KMS-11 (cell line): Measurements from ENCODE around the gene ZIK1.

Experiments used
- H2AFZ ChIP-seq: fragments of 200-600 bp; sonication (generic); 2 replicates; pipeline ENCODE4 v1.6.1; 2016; ENCODE audit warnings: antibody characterized with exemption, mixed run types, low read depth
- H3K27ac ChIP-seq: fragments of 200-600 bp; sonication (generic); 2 replicates; pipeline ENCODE4 v1.6.1; 2016; ENCODE audit warnings: mild to moderate bottlenecking, mixed run types
- H3K27me3 ChIP-seq: fragments of 200-600 bp; sonication (generic); 2 replicates; pipeline ENCODE4 v1.6.1; 2017; ENCODE audit warnings: mild to moderate bottlenecking, low read depth, mixed run types, moderate library complexity; ENCODE audit not compliant: insufficient read depth
- H3K36me3 ChIP-seq: fragments of 200-600 bp; sonication (generic); 2 replicates; pipeline ENCODE4 v1.6.1; 2017; ENCODE audit warnings: mild to moderate bottlenecking, mixed run types; ENCODE audit not compliant: insufficient read depth
- H3K4me1 ChIP-seq: fragments of 200-600 bp; sonication (generic); 2 replicates; pipeline ENCODE4 v1.6.1; 2016; ENCODE audit warnings: mild to moderate bottlenecking, low read depth, mixed run types; ENCODE audit not compliant: poor library complexity, severe bottlenecking
- H3K4me2 ChIP-seq: fragments of 200-600 bp; sonication (generic); 2 replicates; pipeline ENCODE4 v1.7.0; 2016; ENCODE audit warnings: mild to moderate bottlenecking, mixed run types
- H3K4me3 ChIP-seq: fragments of 200-600 bp; sonication (generic); IDR thresholded peaks from 2 replicates; pipeline ENCODE4 v1.6.1; 2017; ENCODE audit warnings: low read depth, low read length, mixed read lengths; ENCODE audit not compliant: insufficient read depth
- H3K79me2 ChIP-seq: fragments of 200-600 bp; sonication (generic); 2 replicates; pipeline ENCODE4 v1.6.1; 2016; ENCODE audit warnings: low read depth, mixed run types; ENCODE audit not compliant: insufficient read depth
- H3K9ac ChIP-seq: fragments of 200-600 bp; sonication (generic); 2 replicates; pipeline ENCODE4 v1.6.1; 2016; ENCODE audit warnings: mild to moderate bottlenecking, mixed run types
- H4K20me1 ChIP-seq: fragments of 200-600 bp; sonication (generic); 2 replicates; pipeline ENCODE4 v1.6.1; 2016; ENCODE audit warnings: mild to moderate bottlenecking, mixed run types; ENCODE audit not compliant: insufficient read depth
- CTCF ChIP-seq: fragments of 200-600 bp; sonication (generic); conservative IDR thresholded peaks from 2 replicates; pipeline ENCODE4 v1.6.1; 2017; ENCODE audit warnings: low read depth, mild to moderate bottlenecking, antibody characterized with exemption, low read length, moderate library complexity, mixed read lengths

Gene ZIK1

GRCh38 chr19:57557659-57558058 is 26.3 kb upstream of the ZIK1 start:
- Histone ChIP-seq H3K4me3 (no peak overlapping the region), H3K9ac (no peak overlapping the region), H3K4me1 (no peaks in the 10 kb centered on the region), H3K79me2 (peaks cover 4% of the 10 kb centered on the region; the same call in 1 of the 2 replicates), H2AFZ (no peak overlapping the region), H4K20me1 (no peaks in the 10 kb centered on the region), H3K27me3 (no peaks in the 10 kb centered on the region), H3K27ac (no peak overlapping the region), H3K4me2 (no peak overlapping the region), H3K36me3 (no peaks in the 10 kb centered on the region)
- TF ChIP-seq CTCF = no peak

GRCh38 chr19:57558525-57558924 is 25.4 kb upstream of the ZIK1 start:
- Histone ChIP-seq H3K27ac (no peak overlapping the region), H3K79me2 (peaks cover 4% of the 10 kb centered on the region; the same call in 1 of the 2 replicates), H2AFZ (no peak overlapping the region), H3K27me3 (no peaks in the 10 kb centered on the region), H4K20me1 (no peaks in the 10 kb centered on the region), H3K4me1 (no peaks in the 10 kb centered on the region), H3K36me3 (no peaks in the 10 kb centered on the region), H3K4me2 (peak overlapping the region; percentile 23; the same call in 1 of the 2 replicates), H3K9ac (no peak overlapping the region), H3K4me3 (no peak overlapping the region)
- TF ChIP-seq CTCF = no peak

- Histone ChIP-seq H3K9ac (peak overlapping the region; percentile 42; the same call in 1 of the 2 replicates), H3K79me2 (peaks cover 4% of the 10 kb centered on the region; the same call in 1 of the 2 replicates), H3K4me1 (no peaks in the 10 kb centered on the region), H2AFZ (peak overlapping the region; percentile 35; the same call in 1 of the 2 replicates), H3K36me3 (no peaks in the 10 kb centered on the region), H3K4me2 (peak overlapping the region; percentile 23; the same call in 1 of the 2 replicates), H4K20me1 (no peaks in the 10 kb centered on the region), H3K27ac (no peak overlapping the region), H3K4me3 (no peak overlapping the region), H3K27me3 (no peaks in the 10 kb centered on the region)
- TF ChIP-seq CTCF = no peak
Observed at GRCh38 chr19:57559008-57559403, 24.9 kb upstream of the ZIK1 start.

- H3K4me2 ChIP-seq = peak within 1 kb of the TSS; percentile 23; the same call in 1 of the 2 replicates
- H3K27ac ChIP-seq = no peak within 1 kb of the TSS
- H3K4me1 ChIP-seq = no peaks in the 10 kb centered on the region
- no peak within 1 kb of the TSS for H3K4me3 ChIP-seq
- H2AFZ ChIP-seq = peak within 1 kb of the TSS; percentile 35; the same call in 1 of the 2 replicates
- peak within 1 kb of the TSS; percentile 42; the same call in 1 of the 2 replicates for H3K9ac ChIP-seq
- no peaks in the 10 kb centered on the region for H4K20me1 ChIP-seq
- H3K27me3 ChIP-seq = no peaks in the 10 kb centered on the region
- no peaks in the 10 kb centered on the region for H3K36me3 ChIP-seq
- peaks cover 4% of the 10 kb centered on the region; the same call in 1 of the 2 replicates for H3K79me2 ChIP-seq
- TF ChIP-seq CTCF = no peak
Observed at GRCh38 chr19:57559404-57560025, 24.4 kb upstream of the ZIK1 start, which contains the start of gene ZNF550. Gene ZNF550, minus strand, starts transcription at chr19:57559863. Its CDS starts 181 bp downstream, at chr19:57559682.
